ENCODE results near the gene MKRN1. TPM values are rescaled to one million over a fixed set of nuclear protein-coding genes. Genes with fewer than 3 reads are reported as not detected.
A peak's percentile ranks its signal among the peaks of the same experiment; 100 is the strongest.

The MKRN1 gene
- total RNA-seq, 1 experiment from 2014 or later = 87.9 TPM

- in situ Hi-C loops (cut with HindIII; ENCODE audit: low pct_unique_long_range_greater_than_20kb, low sequenced_read_pairs) = no loop called here
- POLR2A ChIA-PET = interaction anchor here (0.6 kb wide), 1 partner anchor 79 kb away, joined by 5 read pairs; no protein-coding TSS in a partner anchor
- no peaks in the 10 kb centered on the region for H3K9me3 ChIP-seq (ENCODE audit: control insufficient read depth, insufficient read depth, low read depth, low read length)
- H3K36me3 ChIP-seq (ENCODE audit: control insufficient read depth, insufficient read depth, low read length) = no peaks in the 10 kb centered on the region; the same call in 1 of the 2 replicates
- CTCF ChIA-PET = interaction anchor here (0.5 to 1.0 kb wide), 5 partner anchors 17 to 1443 kb away, joined by 3 to 10 read pairs (median 4); no protein-coding TSS in a partner anchor
- TF ChIP-seq SIN3A (IDR thresholded peaks at IDR 0.05; ENCODE audit: borderline replicate concordance, insufficient read depth, low read depth, low read length) (no peak), TCF7L2 (IDR thresholded peaks at IDR 0.05; ENCODE audit: low read depth, low read length) (no peak), REST (IDR thresholded peaks at IDR 0.05; ENCODE audit: insufficient read depth in 1 of 2, low read depth in 2 of 2, low read length in 1 of 2) (no peak), CTCF (IDR thresholded peaks at IDR 0.05) (no peak), POLR2AphosphoS5 (IDR thresholded peaks at IDR 0.05; ENCODE audit: low read depth, low read length) (no peak)
- intact Hi-C loops (cut with micrococcal nuclease; ENCODE audit: unreplicated experiment) = no loop called here
- 0 out of 2 replicates have a peak, but pooled peaks cover 10% of the 10 kb centered on the region for H3K4me1 ChIP-seq (ENCODE audit: control insufficient read depth, insufficient read depth, low read length)
- no TSS peak for BruUV-seq (replicated peaks)
- H3K4me3 ChIP-seq (ENCODE audit: low read depth in 2 of 2, low read length in 2 of 2) = peak overlapping the region; percentile 69 to 82; a peak in 3 of 4 replicates
- no peaks in the 10 kb centered on the region for H3K27me3 ChIP-seq (ENCODE audit: control insufficient read depth, insufficient read depth, low read length)
- no peak overlapping the region for H3K27ac ChIP-seq (ENCODE audit: low read length)
- DNase-seq (ENCODE audit: low read depth, low spot score) (no peak), ATAC-seq (no peak)
Measured at GRCh38 chr7:140476698-140477261, 2.5 kb downstream of the MKRN1 start.

GRCh38 chr7:140475747-140476333, 3.5 kb downstream of the MKRN1 start:
- no peaks in the 10 kb centered on the region for H3K27me3 ChIP-seq (ENCODE audit: control insufficient read depth, insufficient read depth, low read length)
- no peak for DNase-seq (ENCODE audit: low read depth, low spot score)
- no peak overlapping the region for H3K4me3 ChIP-seq (ENCODE audit: low read depth in 2 of 2, low read length in 2 of 2)
- intact Hi-C loops (cut with micrococcal nuclease; ENCODE audit: unreplicated experiment) = loop anchor here (1.0 kb wide), 1 partner anchor 177 kb away; no protein-coding TSS in a partner anchor
- H3K27ac ChIP-seq (ENCODE audit: low read length) = no peak overlapping the region
- in situ Hi-C loops (cut with HindIII; ENCODE audit: low pct_unique_long_range_greater_than_20kb, low sequenced_read_pairs) = no loop called here
- no peaks in the 10 kb centered on the region; the same call in 1 of the 2 replicates for H3K36me3 ChIP-seq (ENCODE audit: control insufficient read depth, insufficient read depth, low read length)
- CTCF ChIA-PET = interaction anchor here (0.7 to 1.0 kb wide), 2 partner anchors 17 to 178 kb away, joined by 4 to 5 read pairs; no protein-coding TSS in a partner anchor
- no peaks in the 10 kb centered on the region for H3K9me3 ChIP-seq (ENCODE audit: control insufficient read depth, insufficient read depth, low read depth, low read length)
- no peak for TF ChIP-seq SIN3A (IDR thresholded peaks at IDR 0.05; ENCODE audit: borderline replicate concordance, insufficient read depth, low read depth, low read length)
- no peak for TF ChIP-seq POLR2AphosphoS5 (IDR thresholded peaks at IDR 0.05; ENCODE audit: low read depth, low read length)
- no peak for TF ChIP-seq TCF7L2 (IDR thresholded peaks at IDR 0.05; ENCODE audit: low read depth, low read length)
- no peak; the same call in 1 of the 2 replicates for TF ChIP-seq CTCF (IDR thresholded peaks at IDR 0.05)
- TF ChIP-seq REST (IDR thresholded peaks at IDR 0.05; ENCODE audit: insufficient read depth in 1 of 2, low read depth in 2 of 2, low read length in 1 of 2) = no peak
- POLR2A ChIA-PET = interaction anchor here (0.7 kb wide), 1 partner anchor 328 kb away, joined by 5 read pairs; no protein-coding TSS in a partner anchor
- BruUV-seq (replicated peaks) = no TSS peak
- no peak for ATAC-seq
- H3K4me1 ChIP-seq (ENCODE audit: control insufficient read depth, insufficient read depth, low read length) = 0 out of 2 replicates have a peak, but pooled peaks cover 10% of the 10 kb centered on the region
